Smooth muscle cell (in vitro differentiated cells): ENCODE measurements around the gene PACSIN2. TPM values are rescaled to one million over a fixed set of nuclear protein-coding genes. Genes with fewer than 3 reads are reported as not detected.
"Not testable (repeated sequence)": the region's sequence is repeated elsewhere in the genome, so short reads cannot be mapped to it uniquely, and the experiment has no call there.

Source experiments
- DNase-seq: peaks from one replicate; lab custom pipeline; 2025; ENCODE audit not compliant: unreplicated experiment; lab: John Stamatoyannopoulos, UW
- H2AFZ ChIP-seq: fragments of 200-600 bp; sonication (generic); 2 replicates; pipeline ENCODE4 v1.6.0; 2016; ENCODE audit warnings: antibody characterized with exemption, low read depth, mild to moderate bottlenecking
- H3F3A ChIP-seq: fragments of 200-600 bp; sonication (generic); 2 replicates; pipeline ENCODE4 v1.6.0; 2017; ENCODE audit warnings: antibody characterized with exemption, low read depth
- H3K27ac ChIP-seq: fragments of 200-600 bp; sonication (generic); 2 replicates; pipeline ENCODE4 v1.5.1; 2016; ENCODE audit warnings: low read depth, mild to moderate bottlenecking
- H3K27me3 ChIP-seq: fragments of 200-600 bp; sonication (generic); 2 replicates; pipeline ENCODE4 v1.6.1; 2016; ENCODE audit warnings: low read depth, mild to moderate bottlenecking
- H3K36me3 ChIP-seq: fragments of 200-600 bp; sonication (generic); 2 replicates; pipeline ENCODE4 v1.5.1; 2016; ENCODE audit warnings: low read depth
- H3K4me1 ChIP-seq: fragments of 200-600 bp; sonication (generic); 2 replicates; pipeline ENCODE4 v1.5.1; 2016; ENCODE audit warnings: low read depth
- H3K4me2 ChIP-seq: fragments of 200-600 bp; sonication (generic); 2 replicates; pipeline ENCODE4 v1.6.0; 2016; ENCODE audit warnings: mild to moderate bottlenecking
- H3K4me3 ChIP-seq: fragments of 200-600 bp; sonication (generic); 2 replicates; pipeline ENCODE4 v1.5.1; 2016; ENCODE audit warnings: mild to moderate bottlenecking
- H3K79me2 ChIP-seq: fragments of 200-600 bp; sonication (generic); 2 replicates; pipeline ENCODE4 v1.6.0; 2016; ENCODE audit warnings: low read depth, mild to moderate bottlenecking
- H3K9ac ChIP-seq: fragments of 200-600 bp; sonication (generic); 2 replicates; pipeline ENCODE4 v1.6.0; 2016; ENCODE audit warnings: low read depth
- H3K9me3 ChIP-seq: fragments of 200-600 bp; sonication (generic); replicated peaks from 2 replicates; pipeline ENCODE4 v1.5.1; 2016; ENCODE audit warnings: low read depth
- H4K20me1 ChIP-seq: fragments of 200-600 bp; sonication (generic); 2 replicates; pipeline ENCODE4 v1.6.0; 2016; ENCODE audit warnings: low read depth
- WGBS: methylation state at CpG from one replicate; pipeline ENCODE4 v1.1.7; 2016; ENCODE audit warnings: low lambda C conversion rate; 5-methylcytosine and 5-hydroxymethylcytosine counted together
- polyA plus RNA-seq: library from polyadenylated mRNA; unstranded; fragments of >200 nt; fragmentation: Nextera tagmentation; extraction: Ambion mirVana; gene quantifications from 2 replicates; pipeline ENCODE4 v1.2.1, GENCODE V29; 2016
- total RNA-seq: library from RNA; depleted of rRNA; stranded (reverse); fragments of >200 nt; gene quantifications from 2 replicates; pipeline ENCODE4 v1.2.3, GENCODE V29; 2014
- TF ChIP-seq, protein P1 (sequence below): fragments of 200-600 bp; sonication (generic); IDR thresholded peaks from 2 replicates; pipeline ENCODE4 v1.5.1; 2017; ENCODE audit warnings: borderline replicate concordance, mild to moderate bottlenecking, antibody characterized with exemption; ENCODE audit not compliant: insufficient read depth, poor library complexity, severe bottlenecking

Gene PACSIN2
- total and polyA plus RNA-seq, 2 experiments from 2014 or later, result 34.7 to 41.1 TPM

DNA sequence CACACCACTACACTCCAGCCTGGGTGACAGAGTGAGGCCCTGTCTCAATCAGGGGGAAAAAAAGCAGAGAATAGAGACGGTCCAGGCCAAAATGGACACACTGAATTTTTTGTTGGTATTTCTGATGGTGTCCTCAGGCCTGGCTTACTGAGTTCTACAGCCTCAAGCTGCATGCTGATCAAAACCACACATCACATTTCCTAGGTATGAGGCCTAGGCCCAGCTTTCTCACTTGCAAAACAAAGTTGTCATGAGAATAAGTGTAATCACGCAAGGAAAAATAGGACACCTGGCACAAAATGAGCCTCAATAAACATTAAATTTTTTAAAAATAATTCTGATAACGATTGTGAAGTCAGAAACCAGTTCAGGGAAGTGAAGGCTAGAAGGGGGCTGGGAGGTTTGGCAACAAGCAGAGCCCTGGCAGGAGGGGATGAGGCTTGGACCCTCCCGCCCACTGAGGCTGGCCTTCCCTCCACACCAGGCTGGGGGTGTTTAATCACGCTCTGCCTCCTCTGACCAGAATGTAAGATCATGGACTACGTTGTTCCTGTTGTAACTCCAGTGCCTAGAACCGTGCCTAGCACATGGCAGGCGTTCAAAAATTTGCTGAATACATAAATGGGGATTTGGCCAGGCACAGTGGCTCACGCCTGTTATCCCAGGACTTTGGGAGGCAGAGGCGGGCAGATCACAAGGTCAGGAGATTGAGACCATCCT, 18.1 kb downstream of the PACSIN2 start:
- Histone ChIP-seq H3K27ac (peak overlapping the region; percentile 92), H3K9ac (no peak overlapping the region), H3K4me3 (no peak overlapping the region), H3K4me2 (no peak overlapping the region), H3K9me3 (no peaks in the 10 kb centered on the region), H3K79me2 (peaks cover 83% of the 10 kb centered on the region), H2AFZ (no peak overlapping the region), H4K20me1 (peaks cover 41% of the 10 kb centered on the region), H3F3A (peaks cover 6% of the 10 kb centered on the region), H3K36me3 (no peaks in the 10 kb centered on the region), H3K27me3 (no peaks in the 10 kb centered on the region), H3K4me1 (peaks cover 19% of the 10 kb centered on the region)
- no peak for DNase-seq
- TF ChIP-seq, protein P1, sequence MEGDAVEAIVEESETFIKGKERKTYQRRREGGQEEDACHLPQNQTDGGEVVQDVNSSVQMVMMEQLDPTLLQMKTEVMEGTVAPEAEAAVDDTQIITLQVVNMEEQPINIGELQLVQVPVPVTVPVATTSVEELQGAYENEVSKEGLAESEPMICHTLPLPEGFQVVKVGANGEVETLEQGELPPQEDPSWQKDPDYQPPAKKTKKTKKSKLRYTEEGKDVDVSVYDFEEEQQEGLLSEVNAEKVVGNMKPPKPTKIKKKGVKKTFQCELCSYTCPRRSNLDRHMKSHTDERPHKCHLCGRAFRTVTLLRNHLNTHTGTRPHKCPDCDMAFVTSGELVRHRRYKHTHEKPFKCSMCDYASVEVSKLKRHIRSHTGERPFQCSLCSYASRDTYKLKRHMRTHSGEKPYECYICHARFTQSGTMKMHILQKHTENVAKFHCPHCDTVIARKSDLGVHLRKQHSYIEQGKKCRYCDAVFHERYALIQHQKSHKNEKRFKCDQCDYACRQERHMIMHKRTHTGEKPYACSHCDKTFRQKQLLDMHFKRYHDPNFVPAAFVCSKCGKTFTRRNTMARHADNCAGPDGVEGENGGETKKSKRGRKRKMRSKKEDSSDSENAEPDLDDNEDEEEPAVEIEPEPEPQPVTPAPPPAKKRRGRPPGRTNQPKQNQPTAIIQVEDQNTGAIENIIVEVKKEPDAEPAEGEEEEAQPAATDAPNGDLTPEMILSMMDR, result no peak
- 79% methylated on average over 10 of the region's 10 CpGs for WGBS

DNA sequence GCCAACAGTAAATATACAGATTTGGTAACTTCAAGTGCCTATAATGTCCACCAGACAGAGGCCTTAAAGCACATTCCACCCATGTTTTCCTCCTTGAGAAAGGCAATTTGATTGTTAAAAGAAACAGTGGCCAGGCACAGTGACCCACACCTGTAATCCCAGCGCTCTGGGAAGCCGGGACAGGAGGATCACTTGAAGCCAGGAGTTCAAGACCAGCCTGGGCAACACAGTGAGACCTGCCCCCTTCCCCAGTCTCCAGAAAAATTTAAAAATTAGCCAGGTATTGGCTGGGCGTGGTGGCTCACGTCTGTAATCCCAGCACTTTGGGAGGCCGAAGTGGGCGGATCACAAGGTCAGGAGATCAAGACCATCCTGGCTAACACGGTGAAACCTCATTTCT, 19.3 kb downstream of the PACSIN2 start:
- H3K9ac ChIP-seq, H2AFZ ChIP-seq, H3K27me3 ChIP-seq, H3F3A ChIP-seq, DNase-seq, H3K36me3 ChIP-seq, H3K9me3 ChIP-seq: not testable (repeated sequence)
- Histone ChIP-seq H4K20me1 (peaks cover 38% of the 10 kb centered on the region), H3K4me3 (peak overlapping the region; percentile 32), H3K27ac (peak overlapping the region; percentile 92), H3K4me1 (peaks cover 14% of the 10 kb centered on the region), H3K4me2 (peak overlapping the region; percentile 81), H3K79me2 (peaks cover 79% of the 10 kb centered on the region)
- 87% methylated on average over 7 of the region's 7 CpGs for WGBS

DNA sequence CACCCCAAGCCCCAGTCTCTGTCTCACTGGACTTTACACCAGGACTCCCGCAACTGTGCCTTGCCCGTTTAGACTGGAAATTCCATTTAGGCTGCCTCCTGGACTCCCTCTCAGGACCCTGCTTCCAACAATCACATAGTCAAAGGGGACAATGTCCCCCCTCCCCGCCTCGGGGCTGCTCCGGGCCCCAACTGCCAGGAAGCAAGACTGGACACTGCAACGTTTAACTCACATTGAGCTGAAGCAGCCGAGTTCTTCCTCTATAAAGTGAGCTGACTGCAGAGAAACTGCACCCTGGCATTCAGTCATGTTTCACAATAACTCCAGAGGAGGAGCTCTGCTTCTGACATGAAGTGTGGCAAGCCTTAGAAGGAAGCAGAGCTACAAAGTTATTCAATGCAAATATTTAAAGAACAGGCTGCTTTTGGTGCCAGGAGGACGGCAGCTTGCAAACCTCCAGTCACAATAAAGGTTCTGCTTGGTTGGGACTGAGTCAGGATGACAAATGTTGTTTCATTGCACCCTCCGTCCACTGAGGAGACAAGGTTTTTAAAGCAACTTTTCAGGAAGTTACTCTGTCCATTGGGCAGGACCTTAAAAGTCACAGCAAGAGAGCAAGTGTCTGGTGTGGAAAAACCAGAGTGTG, 19.9 kb downstream of the PACSIN2 start:
- Histone ChIP-seq H3K79me2 (peaks cover 73% of the 10 kb centered on the region), H3K9me3 (no peaks in the 10 kb centered on the region), H3K4me1 (peaks cover 19% of the 10 kb centered on the region), H3K9ac (peak overlapping the region; percentile 36), H4K20me1 (peaks cover 38% of the 10 kb centered on the region), H2AFZ (no peak overlapping the region), H3K36me3 (no peaks in the 10 kb centered on the region), H3K4me3 (peak overlapping the region; percentile 32), H3K27me3 (no peaks in the 10 kb centered on the region), H3K4me2 (peak overlapping the region; percentile 81), H3K27ac (peak overlapping the region; percentile 92), H3F3A (peaks cover 4% of the 10 kb centered on the region)
- TF ChIP-seq, protein P1, result no peak
- peak; percentile 28 for DNase-seq
- 18% methylated on average over 8 of the region's 9 CpGs for WGBS

DNA sequence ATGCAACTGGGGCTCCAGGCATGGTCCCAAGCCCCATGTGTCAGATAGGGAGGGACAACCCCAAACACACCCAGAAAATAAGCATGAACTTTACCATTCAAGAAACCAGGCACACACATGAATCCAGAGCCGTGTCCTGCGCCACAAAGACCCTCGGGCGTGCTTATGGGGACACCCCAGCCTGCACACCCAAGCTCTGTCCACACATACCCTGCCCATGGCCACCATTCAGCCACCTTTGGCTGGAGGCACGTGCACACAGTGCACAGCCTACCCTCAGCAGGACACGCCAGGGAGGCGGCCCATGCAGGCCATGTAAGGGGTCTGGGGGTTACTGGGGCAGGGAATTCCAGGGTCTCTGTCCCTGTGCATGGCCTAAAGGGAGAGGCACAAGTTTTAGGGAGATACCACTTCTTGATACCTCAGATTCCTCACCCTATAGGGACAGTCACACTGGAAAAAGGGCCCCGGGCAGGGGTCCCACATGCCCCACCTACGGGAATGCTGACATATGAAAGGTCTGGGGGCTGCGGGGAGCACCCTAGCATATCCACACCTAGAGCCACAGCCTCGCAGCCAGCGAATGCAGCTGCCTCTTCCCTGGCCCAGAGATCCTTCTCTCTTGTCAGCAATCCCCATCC, 20.6 kb downstream of the PACSIN2 start:
- H3K79me2 ChIP-seq, result peaks cover 69% of the 10 kb centered on the region
- no peak for DNase-seq
- H2AFZ ChIP-seq, result no peak overlapping the region
- H3K4me3 ChIP-seq, result peak overlapping the region; percentile 32
- peaks cover 4% of the 10 kb centered on the region for H3F3A ChIP-seq
- no peaks in the 10 kb centered on the region for H3K27me3 ChIP-seq
- H3K9ac ChIP-seq, result peak overlapping the region; percentile 36
- whole genome bisulfite sequencing, result 95% methylated on average over 12 of the region's 12 CpGs
- H3K36me3 ChIP-seq, result no peaks in the 10 kb centered on the region
- H3K4me1 ChIP-seq, result peaks cover 19% of the 10 kb centered on the region
- H3K27ac ChIP-seq, result peak overlapping the region; percentile 92
- H3K9me3 ChIP-seq, result no peaks in the 10 kb centered on the region
- TF ChIP-seq, protein P1, result no peak
- peaks cover 36% of the 10 kb centered on the region for H4K20me1 ChIP-seq
- H3K4me2 ChIP-seq, result peak overlapping the region; percentile 81
